HG02588 (cell line): ENCODE results near the gene METTL4.

Source experiments
- ATAC-seq: cut with Tn5 transposase; IDR thresholded peaks from one replicate; pipeline ENCODE4 v1.9.1; 2021; ENCODE audit warnings: mild to moderate bottlenecking, moderate library complexity; ENCODE audit not compliant: unreplicated experiment

METTL4 gene

GRCh38 chr18:2571200-2572170 lies at the start of gene METTL4, which contains the start of gene NDC80:
Gene METTL4 (minus strand): TSS chr18:2571505. CDS start chr18:2567216, 4,289 bp downstream.
Gene NDC80 (plus strand): TSS chr18:2571557. CDS start chr18:2572986, 1,429 bp downstream.
- ATAC-seq: peak; percentile 81

- no peak for ATAC-seq
Measured at GRCh38 chr18:2618009-2618408, 46.7 kb upstream of the METTL4 start.

- no peak for ATAC-seq
Measured at GRCh38 chr18:2617401-2617998, 46.2 kb upstream of the METTL4 start.

- ATAC-seq: no peak
Measured at GRCh38 chr18:2612996-2613395, 41.7 kb upstream of the METTL4 start.

- no peak for ATAC-seq
Measured at GRCh38 chr18:2610549-2610948, 39.2 kb upstream of the METTL4 start.

GRCh38 chr18:2609604-2610003 lies 38.3 kb upstream of the METTL4 start:
- no peak for ATAC-seq

GRCh38 chr18:2606335-2606734 lies 35.0 kb upstream of the METTL4 start:
- no peak for ATAC-seq

- ATAC-seq: no peak
Measured at GRCh38 chr18:2602844-2603243, 31.5 kb upstream of the METTL4 start.

- ATAC-seq: no peak
Measured at GRCh38 chr18:2597639-2598038, 26.3 kb upstream of the METTL4 start.

- ATAC-seq: no peak
Measured at GRCh38 chr18:2590303-2590702, 19.0 kb upstream of the METTL4 start.

GRCh38 chr18:2589345-2590068 lies 18.2 kb upstream of the METTL4 start:
- no peak for ATAC-seq

- no peak for ATAC-seq
Measured at GRCh38 chr18:2588666-2589344, 17.5 kb upstream of the METTL4 start.

- ATAC-seq: no peak
Measured at GRCh38 chr18:2587788-2588187, 16.5 kb upstream of the METTL4 start.

GRCh38 chr18:2573408-2573807 lies 2.1 kb upstream of the METTL4 start:
- no peak for ATAC-seq

- ATAC-seq: no peak
Measured at GRCh38 chr18:2572892-2573291, 1.6 kb upstream of the METTL4 start.

- ATAC-seq: no peak
Measured at GRCh38 chr18:2572171-2572569, 865 bp upstream of the METTL4 start.

GRCh38 chr18:2570772-2571199 lies 519 bp downstream of the METTL4 start:
- peak; percentile 40 for ATAC-seq

GRCh38 chr18:2569338-2570207 lies 1.7 kb downstream of the METTL4 start:
- no peak for ATAC-seq

- no peak for ATAC-seq
Measured at GRCh38 chr18:2568605-2569004, 2.7 kb downstream of the METTL4 start.

- ATAC-seq: no peak
Measured at GRCh38 chr18:2568129-2568528, 3.2 kb downstream of the METTL4 start.
